Measurements from ENCODE around the gene FBLN2. TPM values are rescaled to one million over a fixed set of nuclear protein-coding genes. Genes with fewer than 3 reads are reported as not detected.

FBLN2 gene
- total RNA-seq, 2 donors from 2014 or later = 12.8 to 318 TPM

DNA sequence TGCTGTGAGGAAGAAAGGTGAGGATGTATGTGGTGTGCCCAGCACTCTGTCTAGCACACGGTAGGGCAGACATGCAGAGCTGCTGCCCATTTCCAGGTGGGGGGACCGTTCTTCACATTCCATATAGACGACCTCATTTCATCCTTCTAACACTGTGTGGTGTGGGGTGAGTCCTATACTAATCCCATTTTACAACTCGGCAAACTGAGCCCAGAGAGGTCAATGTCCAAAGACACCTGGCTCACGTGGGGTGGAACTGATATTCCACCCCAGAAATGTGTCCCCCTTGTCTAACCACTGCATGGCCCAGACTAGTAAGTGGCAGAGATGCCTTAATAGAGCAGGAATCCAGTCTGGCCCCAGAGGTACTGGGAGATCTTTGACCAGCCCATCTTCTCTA is 119.2 kb downstream of the FBLN2 start:
- intact Hi-C loops (cut with DNase I) = no loop called here
- H3K9me3 ChIP-seq = no peaks in the 10 kb centered on the region
- no peak overlapping the region for H3K27ac ChIP-seq
- H3K4me1 ChIP-seq (replicated peaks) = no peaks in the 10 kb centered on the region
- TF ChIP-seq, protein P1, sequence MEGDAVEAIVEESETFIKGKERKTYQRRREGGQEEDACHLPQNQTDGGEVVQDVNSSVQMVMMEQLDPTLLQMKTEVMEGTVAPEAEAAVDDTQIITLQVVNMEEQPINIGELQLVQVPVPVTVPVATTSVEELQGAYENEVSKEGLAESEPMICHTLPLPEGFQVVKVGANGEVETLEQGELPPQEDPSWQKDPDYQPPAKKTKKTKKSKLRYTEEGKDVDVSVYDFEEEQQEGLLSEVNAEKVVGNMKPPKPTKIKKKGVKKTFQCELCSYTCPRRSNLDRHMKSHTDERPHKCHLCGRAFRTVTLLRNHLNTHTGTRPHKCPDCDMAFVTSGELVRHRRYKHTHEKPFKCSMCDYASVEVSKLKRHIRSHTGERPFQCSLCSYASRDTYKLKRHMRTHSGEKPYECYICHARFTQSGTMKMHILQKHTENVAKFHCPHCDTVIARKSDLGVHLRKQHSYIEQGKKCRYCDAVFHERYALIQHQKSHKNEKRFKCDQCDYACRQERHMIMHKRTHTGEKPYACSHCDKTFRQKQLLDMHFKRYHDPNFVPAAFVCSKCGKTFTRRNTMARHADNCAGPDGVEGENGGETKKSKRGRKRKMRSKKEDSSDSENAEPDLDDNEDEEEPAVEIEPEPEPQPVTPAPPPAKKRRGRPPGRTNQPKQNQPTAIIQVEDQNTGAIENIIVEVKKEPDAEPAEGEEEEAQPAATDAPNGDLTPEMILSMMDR (IDR thresholded peaks at IDR 0.05) = no peak
- TF ChIP-seq POLR2AphosphoS5 (IDR thresholded peaks at IDR 0.05) = no peak
- no peak for TF ChIP-seq POLR2A (IDR thresholded peaks at IDR 0.05)
- no peak for DNase-seq (ENCODE audit: low spot score)
- no peak overlapping the region for H3K4me3 ChIP-seq
- no peaks in the 10 kb centered on the region for H3K36me3 ChIP-seq
- 71% methylated on average over 5 of the region's 5 CpGs for WGBS
- H3K27me3 ChIP-seq (replicated peaks; ENCODE audit: insufficient read depth) = peaks cover 11% of the 10 kb centered on the region

DNA sequence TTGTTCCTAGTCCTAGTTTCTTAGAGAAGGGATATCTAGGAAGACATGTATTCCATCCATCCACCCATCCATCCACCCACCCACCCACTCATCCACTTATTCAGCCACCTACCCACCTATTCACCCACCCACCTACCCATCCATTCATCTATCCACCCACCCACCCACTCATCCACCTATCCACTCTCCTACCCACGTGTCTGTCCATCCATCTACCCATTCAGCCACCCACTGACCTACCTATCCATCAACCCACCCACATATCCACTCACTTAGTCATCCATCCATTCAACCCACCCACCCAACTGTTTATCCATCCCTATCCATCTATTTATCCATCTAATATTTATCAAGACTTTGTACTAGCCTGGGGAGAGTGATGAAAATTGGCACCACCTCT is 120.5 kb downstream of the FBLN2 start:
- H3K4me1 ChIP-seq (replicated peaks) = no peaks in the 10 kb centered on the region
- no peaks in the 10 kb centered on the region for H3K9me3 ChIP-seq
- TF ChIP-seq POLR2A (IDR thresholded peaks at IDR 0.05) (no peak), POLR2AphosphoS5 (IDR thresholded peaks at IDR 0.05) (no peak)
- TF ChIP-seq, protein P1 (IDR thresholded peaks at IDR 0.05) = no peak
- no peak for DNase-seq (ENCODE audit: low spot score)
- H3K27ac ChIP-seq = no peak overlapping the region
- intact Hi-C loops (cut with DNase I) = no loop called here
- 83% methylated on average over 1 of the region's 1 CpG for WGBS
- no peaks in the 10 kb centered on the region for H3K36me3 ChIP-seq
- no peak overlapping the region for H3K4me3 ChIP-seq
- peaks cover 11% of the 10 kb centered on the region for H3K27me3 ChIP-seq (replicated peaks; ENCODE audit: insufficient read depth)

DNA sequence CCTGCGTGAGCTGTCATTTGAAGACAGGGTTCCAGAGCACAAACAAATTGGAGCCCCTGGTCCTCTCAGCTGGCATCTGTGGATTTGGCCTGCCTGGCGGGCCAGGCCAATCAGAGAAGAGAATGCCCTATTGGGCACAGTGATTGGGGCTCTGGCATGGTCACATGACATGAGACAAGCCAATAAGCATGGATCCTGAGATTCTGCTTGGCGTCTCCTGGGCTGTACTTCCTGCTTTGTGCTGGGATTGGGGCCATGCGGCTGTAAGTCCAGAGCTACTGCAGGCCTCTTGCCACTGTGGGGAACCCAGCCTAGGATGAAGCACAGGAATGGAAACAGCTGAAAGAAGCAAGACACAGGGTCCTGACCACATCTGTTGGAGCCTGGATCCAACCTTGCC is 121.4 kb downstream of the FBLN2 start:
- peaks cover 11% of the 10 kb centered on the region for H3K27me3 ChIP-seq (replicated peaks; ENCODE audit: insufficient read depth)
- TF ChIP-seq POLR2A (IDR thresholded peaks at IDR 0.05) (no peak), POLR2AphosphoS5 (IDR thresholded peaks at IDR 0.05) (no peak)
- TF ChIP-seq, protein P1 (IDR thresholded peaks at IDR 0.05) = no peak
- DNase-seq (ENCODE audit: low spot score) = no peak
- H3K27ac ChIP-seq = no peak overlapping the region
- H3K9me3 ChIP-seq = no peaks in the 10 kb centered on the region
- H3K36me3 ChIP-seq = no peaks in the 10 kb centered on the region
- intact Hi-C loops (cut with DNase I) = no loop called here
- H3K4me3 ChIP-seq = no peak overlapping the region
- WGBS = 85% methylated on average over 4 of the region's 4 CpGs
- H3K4me1 ChIP-seq (replicated peaks) = no peaks in the 10 kb centered on the region

DNA sequence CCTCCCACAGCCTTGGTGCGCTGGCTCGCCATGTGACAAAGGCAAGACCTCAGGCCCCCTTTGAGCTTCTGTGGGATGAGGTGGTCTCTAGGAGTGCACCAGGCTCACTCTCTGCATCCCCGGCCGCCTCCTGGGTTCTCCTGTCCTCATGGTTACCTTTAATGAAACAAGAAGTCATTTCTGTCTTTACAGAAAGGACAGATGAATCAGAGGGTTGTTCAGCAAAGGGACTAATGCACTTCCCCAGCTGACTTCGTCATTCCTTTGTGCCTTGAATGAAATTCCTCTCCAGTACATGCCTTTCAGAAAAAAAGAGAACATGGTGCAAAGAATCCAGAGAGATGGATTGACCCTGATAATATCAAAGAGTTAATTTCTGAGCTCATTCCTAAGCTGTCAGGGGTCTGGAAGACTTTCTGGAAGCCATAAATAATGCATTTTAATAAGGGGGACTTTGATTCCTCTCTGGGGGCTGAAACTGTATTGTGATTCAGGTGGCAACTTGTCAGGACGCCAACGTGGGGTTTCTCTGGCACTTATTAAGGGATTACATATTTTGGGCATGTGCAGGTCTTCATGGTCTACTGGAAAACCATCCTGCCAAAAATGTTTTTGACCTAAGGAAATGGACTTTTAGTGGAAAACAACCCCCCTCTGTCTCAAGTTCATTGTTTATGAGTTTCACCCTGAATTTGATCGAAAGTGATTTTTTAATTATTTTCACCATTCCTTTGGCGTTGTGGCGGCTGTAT is 122.7 kb downstream of the FBLN2 start:
- no peak for DNase-seq (ENCODE audit: low spot score)
- H3K27ac ChIP-seq = no peak overlapping the region
- TF ChIP-seq POLR2A (IDR thresholded peaks at IDR 0.05) (no peak), POLR2AphosphoS5 (IDR thresholded peaks at IDR 0.05) (no peak)
- TF ChIP-seq, protein P1 (IDR thresholded peaks at IDR 0.05) = no peak
- intact Hi-C loops (cut with DNase I) = no loop called here
- H3K9me3 ChIP-seq = no peaks in the 10 kb centered on the region
- no peaks in the 10 kb centered on the region for H3K4me1 ChIP-seq (replicated peaks)
- peaks cover 6% of the 10 kb centered on the region for H3K27me3 ChIP-seq (replicated peaks; ENCODE audit: insufficient read depth)
- H3K36me3 ChIP-seq = no peaks in the 10 kb centered on the region
- H3K4me3 ChIP-seq = no peak overlapping the region
- 43% methylated on average over 10 of the region's 10 CpGs for WGBS

DNA sequence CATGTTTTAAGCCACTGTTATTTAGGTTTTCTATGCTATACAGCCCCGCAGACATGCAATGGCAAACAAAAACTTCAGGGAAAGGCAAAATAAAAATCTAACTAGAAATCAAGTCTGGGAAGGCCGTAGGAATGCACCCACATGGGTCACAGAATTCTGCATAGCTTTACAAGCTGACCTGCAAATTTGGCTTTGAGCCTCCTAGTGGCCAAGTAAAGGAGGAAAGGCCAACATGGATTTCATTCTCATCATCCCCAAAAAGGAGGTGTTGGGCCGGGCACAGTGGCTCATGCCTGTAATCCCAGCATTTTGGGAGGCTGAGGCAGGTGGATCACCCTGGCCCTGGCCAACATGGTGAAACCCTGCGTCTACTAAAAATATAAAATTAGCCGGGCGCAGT is 124.3 kb downstream of the FBLN2 start:
- Histone ChIP-seq H3K4me3 (no peak overlapping the region), H3K9me3 (no peaks in the 10 kb centered on the region), H3K27ac (no peak overlapping the region), H3K36me3 (no peaks in the 10 kb centered on the region), H3K4me1 (replicated peaks) (no peaks in the 10 kb centered on the region), H3K27me3 (replicated peaks; ENCODE audit: insufficient read depth) (peaks cover 6% of the 10 kb centered on the region)
- intact Hi-C loops (cut with DNase I) = no loop called here
- TF ChIP-seq POLR2A (IDR thresholded peaks at IDR 0.05) (no peak), POLR2AphosphoS5 (IDR thresholded peaks at IDR 0.05) (no peak)
- TF ChIP-seq, protein P1 (IDR thresholded peaks at IDR 0.05) = no peak
- no peak for DNase-seq (ENCODE audit: low spot score)
- 92% methylated on average over 6 of the region's 6 CpGs for WGBS
